WTC11 (cell line): ENCODE measurements around the gene ELMO1.

Source experiments
- ESRRA ChIP-seq: sonication (generic); formaldehyde crosslinking; IDR thresholded peaks from 2 replicates; pipeline ENCODE4 v1.8.1; 2022; ENCODE audit warnings: mild to moderate bottlenecking, missing genetic modification reagents, borderline replicate concordance
- FOXP1 ChIP-seq: sonication (generic); formaldehyde crosslinking; IDR thresholded peaks from 2 replicates; pipeline ENCODE4 v1.8.0; 2022; ENCODE audit warnings: missing genetic modification reagents, mild to moderate bottlenecking, moderate library complexity, borderline replicate concordance
- KAT7 ChIP-seq: sonication (generic); formaldehyde crosslinking; IDR thresholded peaks from 2 replicates; pipeline ENCODE4 v1.8.1; 2023; ENCODE audit warnings: missing genetic modification reagents, mild to moderate bottlenecking, borderline replicate concordance
- NR1H2 ChIP-seq: sonication (generic); formaldehyde crosslinking; IDR thresholded peaks from 2 replicates; pipeline ENCODE4 v1.9.0; 2021; ENCODE audit warnings: mild to moderate bottlenecking, moderate library complexity, missing genetic modification reagents
- TCF7 ChIP-seq: sonication (generic); formaldehyde crosslinking; IDR thresholded peaks from 2 replicates; pipeline ENCODE4 v1.8.0; 2022; ENCODE audit warnings: mild to moderate bottlenecking, low read depth, missing genetic modification reagents, moderate library complexity
- TEAD4 ChIP-seq: sonication (generic); formaldehyde crosslinking; IDR thresholded peaks from 2 replicates; pipeline ENCODE4 v1.8.0; 2022; ENCODE audit warnings: mild to moderate bottlenecking, missing genetic modification reagents
- TF ChIP-seq, protein P1 (sequence below): fragments of 200-600 bp; IDR thresholded peaks from 2 replicates; pipeline ENCODE4 v1.8.0; 2022; ENCODE audit warnings: antibody characterized with exemption
- TF ChIP-seq, protein P2 (sequence below): sonication (generic); formaldehyde crosslinking; IDR thresholded peaks from 2 replicates; pipeline ENCODE4 v1.8.1; 2023; ENCODE audit warnings: mild to moderate bottlenecking, missing genetic modification reagents
- TF ChIP-seq, protein P3 (sequence below): sonication (generic); formaldehyde crosslinking; IDR thresholded peaks from 2 replicates; pipeline ENCODE4 v1.8.1; 2023; ENCODE audit warnings: mild to moderate bottlenecking, moderate library complexity, missing genetic modification reagents
- TF ChIP-seq, protein P4 (sequence below): sonication (generic); formaldehyde crosslinking; IDR thresholded peaks from 2 replicates; pipeline ENCODE4 v1.8.1; 2023; ENCODE audit warnings: mild to moderate bottlenecking, missing genetic modification reagents
- TF ChIP-seq, protein P5 (sequence below): sonication (generic); formaldehyde crosslinking; IDR thresholded peaks from 2 replicates; pipeline ENCODE4 v1.8.1; 2023; ENCODE audit warnings: mild to moderate bottlenecking, missing genetic modification reagents, moderate library complexity
- TF ChIP-seq, protein P6 (sequence below): sonication (generic); formaldehyde crosslinking; IDR thresholded peaks from 2 replicates; pipeline ENCODE4 v1.8.1; 2022; ENCODE audit warnings: mild to moderate bottlenecking, missing genetic modification reagents, moderate library complexity, borderline replicate concordance
- TF ChIP-seq, protein P7 (sequence below): sonication (generic); formaldehyde crosslinking; IDR thresholded peaks from 2 replicates; pipeline ENCODE4 v1.8.1; 2023; ENCODE audit warnings: mild to moderate bottlenecking, missing genetic modification reagents, borderline replicate concordance
- TF ChIP-seq, protein P8 (sequence below): fragments of 250-450 bp; sonication (Bioruptor Pico); IDR thresholded peaks from 2 replicates; pipeline ENCODE4 v1.8.0; 2021; ENCODE audit warnings: mild to moderate bottlenecking

DNA sequence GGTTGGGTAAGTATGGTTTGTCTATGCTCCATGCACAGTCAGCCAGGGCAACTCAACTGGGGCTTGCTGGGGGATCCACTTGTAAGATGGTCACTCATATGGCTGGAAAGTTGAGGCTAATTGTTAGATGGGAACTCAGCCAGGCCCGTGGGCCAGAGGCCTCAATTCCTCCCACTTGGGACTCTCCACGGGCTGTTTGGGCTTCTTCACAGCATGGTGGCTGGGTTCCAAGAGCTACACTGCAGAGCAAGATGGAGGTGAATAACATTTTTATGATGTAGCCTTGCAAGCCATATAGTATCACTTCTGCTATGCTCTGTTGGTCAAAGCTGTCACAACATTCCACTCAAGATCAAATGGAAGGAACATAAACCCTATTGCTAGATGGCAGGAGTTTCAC lies 39.2 kb downstream of the ELMO1 start:
- TF ChIP-seq TCF7 (CRISPR knock-in tag) (no peak), KAT7 (no peak), FOXP1 (CRISPR knock-in tag) (no peak), TEAD4 (CRISPR knock-in tag) (no peak), NR1H2 (CRISPR knock-in tag) (no peak), ESRRA (CRISPR knock-in tag) (no peak)
- TF ChIP-seq, protein P1, sequence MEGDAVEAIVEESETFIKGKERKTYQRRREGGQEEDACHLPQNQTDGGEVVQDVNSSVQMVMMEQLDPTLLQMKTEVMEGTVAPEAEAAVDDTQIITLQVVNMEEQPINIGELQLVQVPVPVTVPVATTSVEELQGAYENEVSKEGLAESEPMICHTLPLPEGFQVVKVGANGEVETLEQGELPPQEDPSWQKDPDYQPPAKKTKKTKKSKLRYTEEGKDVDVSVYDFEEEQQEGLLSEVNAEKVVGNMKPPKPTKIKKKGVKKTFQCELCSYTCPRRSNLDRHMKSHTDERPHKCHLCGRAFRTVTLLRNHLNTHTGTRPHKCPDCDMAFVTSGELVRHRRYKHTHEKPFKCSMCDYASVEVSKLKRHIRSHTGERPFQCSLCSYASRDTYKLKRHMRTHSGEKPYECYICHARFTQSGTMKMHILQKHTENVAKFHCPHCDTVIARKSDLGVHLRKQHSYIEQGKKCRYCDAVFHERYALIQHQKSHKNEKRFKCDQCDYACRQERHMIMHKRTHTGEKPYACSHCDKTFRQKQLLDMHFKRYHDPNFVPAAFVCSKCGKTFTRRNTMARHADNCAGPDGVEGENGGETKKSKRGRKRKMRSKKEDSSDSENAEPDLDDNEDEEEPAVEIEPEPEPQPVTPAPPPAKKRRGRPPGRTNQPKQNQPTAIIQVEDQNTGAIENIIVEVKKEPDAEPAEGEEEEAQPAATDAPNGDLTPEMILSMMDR, result no peak
- TF ChIP-seq, protein P2, sequence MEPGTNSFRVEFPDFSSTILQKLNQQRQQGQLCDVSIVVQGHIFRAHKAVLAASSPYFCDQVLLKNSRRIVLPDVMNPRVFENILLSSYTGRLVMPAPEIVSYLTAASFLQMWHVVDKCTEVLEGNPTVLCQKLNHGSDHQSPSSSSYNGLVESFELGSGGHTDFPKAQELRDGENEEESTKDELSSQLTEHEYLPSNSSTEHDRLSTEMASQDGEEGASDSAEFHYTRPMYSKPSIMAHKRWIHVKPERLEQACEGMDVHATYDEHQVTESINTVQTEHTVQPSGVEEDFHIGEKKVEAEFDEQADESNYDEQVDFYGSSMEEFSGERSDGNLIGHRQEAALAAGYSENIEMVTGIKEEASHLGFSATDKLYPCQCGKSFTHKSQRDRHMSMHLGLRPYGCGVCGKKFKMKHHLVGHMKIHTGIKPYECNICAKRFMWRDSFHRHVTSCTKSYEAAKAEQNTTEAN (CRISPR knock-in tag), result no peak
- TF ChIP-seq, protein P3, sequence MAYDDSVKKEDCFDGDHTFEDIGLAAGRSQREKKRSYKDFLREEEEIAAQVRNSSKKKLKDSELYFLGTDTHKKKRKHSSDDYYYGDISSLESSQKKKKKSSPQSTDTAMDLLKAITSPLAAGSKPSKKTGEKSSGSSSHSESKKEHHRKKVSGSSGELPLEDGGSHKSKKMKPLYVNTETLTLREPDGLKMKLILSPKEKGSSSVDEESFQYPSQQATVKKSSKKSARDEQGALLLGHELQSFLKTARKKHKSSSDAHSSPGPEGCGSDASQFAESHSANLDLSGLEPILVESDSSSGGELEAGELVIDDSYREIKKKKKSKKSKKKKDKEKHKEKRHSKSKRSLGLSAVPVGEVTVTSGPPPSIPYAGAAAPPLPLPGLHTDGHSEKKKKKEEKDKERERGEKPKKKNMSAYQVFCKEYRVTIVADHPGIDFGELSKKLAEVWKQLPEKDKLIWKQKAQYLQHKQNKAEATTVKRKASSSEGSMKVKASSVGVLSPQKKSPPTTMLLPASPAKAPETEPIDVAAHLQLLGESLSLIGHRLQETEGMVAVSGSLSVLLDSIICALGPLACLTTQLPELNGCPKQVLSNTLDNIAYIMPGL, result no peak
- TF ChIP-seq, protein P4, sequence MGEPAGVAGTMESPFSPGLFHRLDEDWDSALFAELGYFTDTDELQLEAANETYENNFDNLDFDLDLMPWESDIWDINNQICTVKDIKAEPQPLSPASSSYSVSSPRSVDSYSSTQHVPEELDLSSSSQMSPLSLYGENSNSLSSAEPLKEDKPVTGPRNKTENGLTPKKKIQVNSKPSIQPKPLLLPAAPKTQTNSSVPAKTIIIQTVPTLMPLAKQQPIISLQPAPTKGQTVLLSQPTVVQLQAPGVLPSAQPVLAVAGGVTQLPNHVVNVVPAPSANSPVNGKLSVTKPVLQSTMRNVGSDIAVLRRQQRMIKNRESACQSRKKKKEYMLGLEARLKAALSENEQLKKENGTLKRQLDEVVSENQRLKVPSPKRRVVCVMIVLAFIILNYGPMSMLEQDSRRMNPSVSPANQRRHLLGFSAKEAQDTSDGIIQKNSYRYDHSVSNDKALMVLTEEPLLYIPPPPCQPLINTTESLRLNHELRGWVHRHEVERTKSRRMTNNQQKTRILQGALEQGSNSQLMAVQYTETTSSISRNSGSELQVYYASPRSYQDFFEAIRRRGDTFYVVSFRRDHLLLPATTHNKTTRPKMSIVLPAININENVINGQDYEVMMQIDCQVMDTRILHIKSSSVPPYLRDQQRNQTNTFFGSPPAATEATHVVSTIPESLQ (CRISPR knock-in tag), result no peak
- TF ChIP-seq, protein P5, sequence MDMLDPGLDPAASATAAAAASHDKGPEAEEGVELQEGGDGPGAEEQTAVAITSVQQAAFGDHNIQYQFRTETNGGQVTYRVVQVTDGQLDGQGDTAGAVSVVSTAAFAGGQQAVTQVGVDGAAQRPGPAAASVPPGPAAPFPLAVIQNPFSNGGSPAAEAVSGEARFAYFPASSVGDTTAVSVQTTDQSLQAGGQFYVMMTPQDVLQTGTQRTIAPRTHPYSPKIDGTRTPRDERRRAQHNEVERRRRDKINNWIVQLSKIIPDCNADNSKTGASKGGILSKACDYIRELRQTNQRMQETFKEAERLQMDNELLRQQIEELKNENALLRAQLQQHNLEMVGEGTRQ (CRISPR knock-in tag), result no peak
- TF ChIP-seq, protein P6, sequence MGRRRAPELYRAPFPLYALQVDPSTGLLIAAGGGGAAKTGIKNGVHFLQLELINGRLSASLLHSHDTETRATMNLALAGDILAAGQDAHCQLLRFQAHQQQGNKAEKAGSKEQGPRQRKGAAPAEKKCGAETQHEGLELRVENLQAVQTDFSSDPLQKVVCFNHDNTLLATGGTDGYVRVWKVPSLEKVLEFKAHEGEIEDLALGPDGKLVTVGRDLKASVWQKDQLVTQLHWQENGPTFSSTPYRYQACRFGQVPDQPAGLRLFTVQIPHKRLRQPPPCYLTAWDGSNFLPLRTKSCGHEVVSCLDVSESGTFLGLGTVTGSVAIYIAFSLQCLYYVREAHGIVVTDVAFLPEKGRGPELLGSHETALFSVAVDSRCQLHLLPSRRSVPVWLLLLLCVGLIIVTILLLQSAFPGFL (CRISPR knock-in tag), result no peak
- TF ChIP-seq, protein P7, sequence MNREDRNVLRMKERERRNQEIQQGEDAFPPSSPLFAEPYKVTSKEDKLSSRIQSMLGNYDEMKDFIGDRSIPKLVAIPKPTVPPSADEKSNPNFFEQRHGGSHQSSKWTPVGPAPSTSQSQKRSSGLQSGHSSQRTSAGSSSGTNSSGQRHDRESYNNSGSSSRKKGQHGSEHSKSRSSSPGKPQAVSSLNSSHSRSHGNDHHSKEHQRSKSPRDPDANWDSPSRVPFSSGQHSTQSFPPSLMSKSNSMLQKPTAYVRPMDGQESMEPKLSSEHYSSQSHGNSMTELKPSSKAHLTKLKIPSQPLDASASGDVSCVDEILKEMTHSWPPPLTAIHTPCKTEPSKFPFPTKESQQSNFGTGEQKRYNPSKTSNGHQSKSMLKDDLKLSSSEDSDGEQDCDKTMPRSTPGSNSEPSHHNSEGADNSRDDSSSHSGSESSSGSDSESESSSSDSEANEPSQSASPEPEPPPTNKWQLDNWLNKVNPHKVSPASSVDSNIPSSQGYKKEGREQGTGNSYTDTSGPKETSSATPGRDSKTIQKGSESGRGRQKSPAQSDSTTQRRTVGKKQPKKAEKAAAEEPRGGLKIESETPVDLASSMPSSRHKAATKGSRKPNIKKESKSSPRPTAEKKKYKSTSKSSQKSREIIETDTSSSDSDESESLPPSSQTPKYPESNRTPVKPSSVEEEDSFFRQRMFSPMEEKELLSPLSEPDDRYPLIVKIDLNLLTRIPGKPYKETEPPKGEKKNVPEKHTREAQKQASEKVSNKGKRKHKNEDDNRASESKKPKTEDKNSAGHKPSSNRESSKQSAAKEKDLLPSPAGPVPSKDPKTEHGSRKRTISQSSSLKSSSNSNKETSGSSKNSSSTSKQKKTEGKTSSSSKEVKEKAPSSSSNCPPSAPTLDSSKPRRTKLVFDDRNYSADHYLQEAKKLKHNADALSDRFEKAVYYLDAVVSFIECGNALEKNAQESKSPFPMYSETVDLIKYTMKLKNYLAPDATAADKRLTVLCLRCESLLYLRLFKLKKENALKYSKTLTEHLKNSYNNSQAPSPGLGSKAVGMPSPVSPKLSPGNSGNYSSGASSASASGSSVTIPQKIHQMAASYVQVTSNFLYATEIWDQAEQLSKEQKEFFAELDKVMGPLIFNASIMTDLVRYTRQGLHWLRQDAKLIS, result no peak
- TF ChIP-seq, protein P8, sequence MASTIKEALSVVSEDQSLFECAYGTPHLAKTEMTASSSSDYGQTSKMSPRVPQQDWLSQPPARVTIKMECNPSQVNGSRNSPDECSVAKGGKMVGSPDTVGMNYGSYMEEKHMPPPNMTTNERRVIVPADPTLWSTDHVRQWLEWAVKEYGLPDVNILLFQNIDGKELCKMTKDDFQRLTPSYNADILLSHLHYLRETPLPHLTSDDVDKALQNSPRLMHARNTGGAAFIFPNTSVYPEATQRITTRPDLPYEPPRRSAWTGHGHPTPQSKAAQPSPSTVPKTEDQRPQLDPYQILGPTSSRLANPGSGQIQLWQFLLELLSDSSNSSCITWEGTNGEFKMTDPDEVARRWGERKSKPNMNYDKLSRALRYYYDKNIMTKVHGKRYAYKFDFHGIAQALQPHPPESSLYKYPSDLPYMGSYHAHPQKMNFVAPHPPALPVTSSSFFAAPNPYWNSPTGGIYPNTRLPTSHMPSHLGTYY (CRISPR knock-in tag), result no peak
